ENCODE measurements around the gene OIT3.

OIT3 gene

GRCh38 chr10:72954230-72954595 lies 60.7 kb downstream of the OIT3 start:
- no peak for DNase-seq

- no peak for DNase-seq
Observed at GRCh38 chr10:72954596-72955554, 61.3 kb downstream of the OIT3 start, which contains the start of gene PLA2G12B. TSS of gene PLA2G12B (minus strand) at chr10:72954806. CDS start at chr10:72954685, 121 bp downstream.

- DNase-seq: no peak
Observed at GRCh38 chr10:72956001-72956400, 62.5 kb downstream of the OIT3 start.

DNA sequence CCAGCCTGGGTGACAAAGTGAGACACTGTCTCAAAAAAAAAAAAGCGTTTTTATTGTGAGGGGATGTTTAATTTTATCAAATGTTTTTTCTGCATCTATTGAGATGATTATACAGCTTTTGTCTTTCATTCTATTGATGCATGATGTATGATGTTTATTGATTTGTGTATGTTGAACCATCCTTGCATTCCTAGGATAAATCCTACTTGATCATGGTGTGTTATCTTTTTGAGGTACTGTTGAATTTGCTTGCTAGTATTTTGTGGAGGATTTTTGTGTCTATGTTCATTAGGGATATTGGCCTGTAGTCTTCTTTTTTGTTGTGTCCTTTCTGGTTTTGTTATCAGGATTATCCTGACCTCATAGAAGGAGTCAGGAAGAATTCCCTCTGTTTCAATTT lies 83.3 kb downstream of the OIT3 start:
- DNase-seq: no peak

GRCh38 chr10:72979709-72980108 lies 86.2 kb downstream of the OIT3 start:
- DNase-seq: no peak

DNA sequence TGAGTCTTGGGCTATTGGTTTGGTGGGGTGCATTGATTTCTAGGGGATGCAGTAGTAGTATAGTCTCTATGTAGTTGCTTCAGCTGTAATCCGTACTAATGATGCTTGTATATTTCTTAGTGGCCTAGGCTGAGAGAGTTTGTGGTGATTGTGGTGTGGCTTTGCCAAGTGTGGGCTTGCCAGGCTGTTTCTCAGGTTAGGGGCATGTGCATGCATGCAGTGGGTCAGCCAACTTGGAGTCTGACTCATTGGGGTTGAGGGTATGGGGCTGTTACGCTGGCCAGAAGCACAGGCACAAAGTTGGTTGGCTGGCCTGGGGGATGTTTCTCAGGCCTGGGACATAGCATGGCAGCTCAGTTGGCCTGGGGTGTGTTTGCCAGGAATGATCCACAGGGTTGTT lies 86.8 kb downstream of the OIT3 start:
- no peak for DNase-seq

DNA sequence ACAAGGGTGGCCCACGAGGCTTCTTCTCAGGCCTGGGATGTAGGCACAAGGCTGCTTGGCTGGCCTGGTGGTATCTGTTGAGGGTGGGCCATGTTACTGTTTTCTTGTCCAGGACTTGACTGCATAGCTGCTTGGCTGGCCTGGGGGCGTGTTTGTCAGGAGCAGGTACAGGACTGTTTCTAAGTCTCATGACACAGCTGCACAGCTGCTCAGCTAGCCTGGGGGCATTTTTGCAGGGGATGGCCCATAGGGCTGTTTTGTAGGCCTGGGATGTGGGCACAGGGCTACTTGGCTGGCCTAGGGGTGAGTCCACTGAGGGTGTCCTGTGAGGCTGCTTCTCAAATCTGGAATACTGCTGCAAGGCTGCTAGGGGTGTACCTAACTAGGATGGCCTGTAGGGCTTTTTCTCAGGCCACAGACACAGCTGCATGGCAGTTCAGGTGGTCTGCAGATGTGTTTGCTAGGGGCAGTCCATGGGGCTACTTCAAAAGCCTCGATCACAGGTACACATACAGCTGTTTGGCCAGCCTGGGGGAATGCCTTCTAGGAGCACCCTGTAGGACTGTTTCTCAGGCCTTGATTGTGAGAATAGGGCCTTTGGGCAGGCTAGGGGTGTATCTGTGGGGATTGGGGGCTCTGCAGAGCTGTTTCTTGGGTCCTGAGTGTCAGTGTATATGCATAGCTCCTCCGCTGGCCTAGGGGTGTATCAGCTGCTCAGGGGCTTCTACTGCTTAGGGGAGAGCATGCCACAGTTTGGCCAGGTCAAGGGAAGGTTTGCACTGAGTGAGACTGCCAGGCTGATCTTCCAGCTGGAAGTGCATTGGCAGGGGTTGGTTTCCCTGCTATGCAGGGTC lies 87.7 kb downstream of the OIT3 start:
- DNase-seq: no peak

GRCh38 chr10:72981882-72982529 lies 88.5 kb downstream of the OIT3 start:
- DNase-seq: no peak
